Nephron (organoid): ENCODE results near the gene CYSTM1.

Source experiments
- H3K27ac Mint-ChIP-seq, 3 experiments: 2 replicates each; pipeline ENCODE4 v1.8.0; 2020; ENCODE audit warnings: mixed read lengths in 3 of 3, mild to moderate bottlenecking in 2 of 3, moderate library complexity in 1 of 3
- H3K27me3 Mint-ChIP-seq: 2 replicates; pipeline ENCODE4 v1.8.0; 2021; ENCODE audit warnings: low read depth, mild to moderate bottlenecking, moderate library complexity, mixed read lengths
- H3K36me3 Mint-ChIP-seq: 2 replicates; pipeline ENCODE4 v1.8.0; 2020; ENCODE audit warnings: low read depth, mixed read lengths
- H3K4me1 Mint-ChIP-seq: 2 replicates; pipeline ENCODE4 v1.8.0; 2020; ENCODE audit warnings: mixed read lengths
- H3K4me3 Mint-ChIP-seq, 3 experiments: 2 replicates each; pipeline ENCODE4 v1.8.0; 2020; ENCODE audit warnings: mild to moderate bottlenecking in 3 of 3, mixed read lengths in 3 of 3, moderate library complexity in 2 of 3
- H3K9me3 Mint-ChIP-seq: 2 replicates; pipeline ENCODE4 v1.8.0; 2020; ENCODE audit warnings: mixed read lengths
- TF ChIP-seq, protein P1 (sequence below), 3 experiments: fragments of 200-600 bp; sonication (generic); IDR thresholded peaks; one replicate each; pipeline ENCODE4 v1.5.0; 2021; ENCODE audit warnings: antibody characterized with exemption in 3 of 3; ENCODE audit not compliant: unreplicated experiment in 3 of 3

The CYSTM1 gene

DNA sequence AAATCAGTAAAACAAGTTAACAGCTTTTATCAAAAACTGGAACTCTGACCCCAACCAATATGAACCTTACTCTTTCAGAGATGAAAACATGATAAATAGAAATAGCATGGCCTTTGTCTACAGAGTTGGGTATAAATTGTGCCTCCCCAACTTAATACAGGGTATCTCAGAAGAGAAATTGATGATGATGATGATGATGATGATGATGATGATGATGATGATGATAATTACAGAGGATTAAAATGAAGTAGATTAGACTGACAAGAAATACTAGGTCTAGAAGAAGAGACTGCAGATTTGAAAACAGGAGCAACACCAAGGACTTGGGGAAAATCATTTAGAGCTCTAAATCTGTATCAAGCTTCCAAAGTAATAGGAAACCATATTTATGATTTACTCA lies 100.8 kb downstream of the CYSTM1 start:
- Mint-ChIP-seq H3K36me3 (peaks cover 50% of the 10 kb centered on the region), H3K27me3 (no peaks in the 10 kb centered on the region), H3K27ac (no peak overlapping the region), H3K4me1 (no peaks in the 10 kb centered on the region), H3K4me3 (no peak overlapping the region), H3K9me3 (peaks cover 2% of the 10 kb centered on the region)
- TF ChIP-seq, protein P1, sequence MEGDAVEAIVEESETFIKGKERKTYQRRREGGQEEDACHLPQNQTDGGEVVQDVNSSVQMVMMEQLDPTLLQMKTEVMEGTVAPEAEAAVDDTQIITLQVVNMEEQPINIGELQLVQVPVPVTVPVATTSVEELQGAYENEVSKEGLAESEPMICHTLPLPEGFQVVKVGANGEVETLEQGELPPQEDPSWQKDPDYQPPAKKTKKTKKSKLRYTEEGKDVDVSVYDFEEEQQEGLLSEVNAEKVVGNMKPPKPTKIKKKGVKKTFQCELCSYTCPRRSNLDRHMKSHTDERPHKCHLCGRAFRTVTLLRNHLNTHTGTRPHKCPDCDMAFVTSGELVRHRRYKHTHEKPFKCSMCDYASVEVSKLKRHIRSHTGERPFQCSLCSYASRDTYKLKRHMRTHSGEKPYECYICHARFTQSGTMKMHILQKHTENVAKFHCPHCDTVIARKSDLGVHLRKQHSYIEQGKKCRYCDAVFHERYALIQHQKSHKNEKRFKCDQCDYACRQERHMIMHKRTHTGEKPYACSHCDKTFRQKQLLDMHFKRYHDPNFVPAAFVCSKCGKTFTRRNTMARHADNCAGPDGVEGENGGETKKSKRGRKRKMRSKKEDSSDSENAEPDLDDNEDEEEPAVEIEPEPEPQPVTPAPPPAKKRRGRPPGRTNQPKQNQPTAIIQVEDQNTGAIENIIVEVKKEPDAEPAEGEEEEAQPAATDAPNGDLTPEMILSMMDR (IDR thresholded peaks at IDR 0.05; ENCODE audit: unreplicated experiment in 3 of 3), result no peak

DNA sequence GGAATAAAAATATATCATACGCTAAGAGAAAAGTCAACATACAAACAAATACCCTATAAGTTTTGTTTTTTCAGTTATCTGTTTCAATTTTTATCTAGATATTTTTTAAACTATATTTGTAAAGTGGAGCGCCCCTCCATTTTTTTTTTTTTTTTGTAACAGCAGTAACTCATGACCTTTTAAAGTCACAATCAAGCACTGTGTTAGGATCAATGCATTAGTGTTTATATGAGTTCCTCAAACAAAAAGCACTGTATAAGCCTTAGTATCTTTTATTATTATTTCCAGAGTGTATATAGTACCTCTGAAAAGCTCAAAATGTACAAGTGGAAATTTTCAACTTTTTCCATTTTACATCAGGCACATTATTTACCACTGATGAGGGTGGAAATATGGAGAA lies 107.3 kb downstream of the CYSTM1 start:
- TF ChIP-seq, protein P1 (IDR thresholded peaks at IDR 0.05; ENCODE audit: unreplicated experiment in 3 of 3), result no peak
- Mint-ChIP-seq H3K27me3 (no peaks in the 10 kb centered on the region), H3K4me1 (no peaks in the 10 kb centered on the region), H3K9me3 (peaks cover 2% of the 10 kb centered on the region), H3K27ac (no peak overlapping the region), H3K4me3 (no peak overlapping the region), H3K36me3 (peaks cover 22% of the 10 kb centered on the region)

DNA sequence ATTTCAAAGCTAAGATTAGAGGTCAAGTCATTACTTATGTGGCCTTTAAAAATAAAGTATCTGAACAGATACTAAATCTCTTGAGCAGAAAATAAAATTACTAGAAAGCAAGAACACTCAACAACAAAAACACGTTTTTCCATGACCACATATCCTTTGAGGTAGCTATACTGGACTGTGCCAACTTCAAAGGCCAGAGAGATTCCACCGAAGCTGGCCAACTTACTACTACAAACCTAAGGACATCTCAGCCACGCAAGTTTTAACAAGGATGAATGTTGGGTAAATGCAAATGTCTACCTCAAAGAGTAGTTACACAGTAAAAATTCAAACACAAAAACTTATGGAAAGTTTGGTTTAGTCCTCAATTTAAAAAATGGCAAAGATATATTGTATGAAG lies 109.0 kb downstream of the CYSTM1 start:
- TF ChIP-seq, protein P1 (IDR thresholded peaks at IDR 0.05; ENCODE audit: unreplicated experiment in 3 of 3), result no peak
- Mint-ChIP-seq H3K27ac (no peak overlapping the region), H3K36me3 (peaks cover 11% of the 10 kb centered on the region), H3K9me3 (no peaks in the 10 kb centered on the region), H3K4me1 (no peaks in the 10 kb centered on the region), H3K4me3 (no peak overlapping the region), H3K27me3 (no peaks in the 10 kb centered on the region)

DNA sequence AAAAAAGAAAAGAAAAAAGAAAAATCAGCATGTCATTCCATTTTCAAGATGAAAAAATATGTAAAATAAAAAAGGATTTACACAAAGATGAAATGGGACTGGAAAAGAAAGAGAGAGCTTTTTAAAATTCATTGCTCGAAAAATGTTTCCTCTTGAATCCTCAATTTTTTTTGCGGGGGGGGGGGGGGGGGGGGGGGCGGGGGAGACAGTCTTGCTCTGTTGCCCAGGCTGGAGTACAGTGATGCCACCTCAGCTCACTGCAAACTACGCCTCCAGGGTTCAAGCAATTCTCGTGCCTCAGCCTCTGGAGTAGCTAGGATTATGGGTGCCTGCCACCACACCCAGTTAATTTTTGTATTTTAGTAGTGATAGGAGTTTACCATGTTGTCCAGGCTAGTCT lies 111.4 kb downstream of the CYSTM1 start:
- Mint-ChIP-seq H3K27me3 (no peaks in the 10 kb centered on the region), H3K4me1 (peaks cover 5% of the 10 kb centered on the region), H3K27ac (no peak overlapping the region), H3K4me3 (no peak overlapping the region), H3K9me3 (no peaks in the 10 kb centered on the region), H3K36me3 (peaks cover 4% of the 10 kb centered on the region)
- TF ChIP-seq, protein P1 (IDR thresholded peaks at IDR 0.05; ENCODE audit: unreplicated experiment in 3 of 3), result no peak

DNA sequence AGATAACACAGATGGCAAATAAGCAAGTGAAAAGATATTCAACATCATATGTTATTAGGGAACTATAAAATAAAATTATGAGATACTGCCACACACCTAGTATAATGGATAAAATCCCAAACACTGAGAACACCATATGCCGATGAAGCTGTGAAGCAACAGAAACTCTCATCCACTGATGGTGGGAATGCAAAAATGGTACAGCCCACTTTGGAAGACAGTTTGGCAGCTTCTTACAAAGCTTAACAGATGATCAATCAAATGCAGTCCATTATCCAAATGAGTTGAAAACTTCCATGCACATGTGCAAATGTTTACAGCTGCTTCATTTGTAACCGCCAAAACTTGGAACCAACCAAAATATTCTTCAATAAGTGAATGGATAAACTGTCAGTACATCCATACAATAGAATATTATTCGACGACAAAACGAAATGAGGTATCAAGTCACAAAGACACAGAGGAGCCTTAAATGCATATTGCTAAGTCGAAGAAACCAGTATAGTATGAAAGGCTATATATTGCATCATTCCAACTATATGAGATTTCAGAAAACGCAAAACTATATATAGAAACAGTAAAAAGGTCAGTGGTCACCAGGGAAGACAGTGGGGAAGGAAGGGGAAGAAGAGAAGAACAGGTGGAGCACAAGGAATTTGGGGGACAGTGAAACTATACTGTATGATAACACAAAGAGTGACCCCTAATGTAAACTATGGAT lies 113.0 kb downstream of the CYSTM1 start:
- Mint-ChIP-seq H3K4me3 (no peak overlapping the region), H3K9me3 (no peaks in the 10 kb centered on the region), H3K27me3 (no peaks in the 10 kb centered on the region), H3K36me3 (peaks cover 4% of the 10 kb centered on the region), H3K27ac (no peak overlapping the region), H3K4me1 (peaks cover 8% of the 10 kb centered on the region)
- TF ChIP-seq, protein P1 (IDR thresholded peaks at IDR 0.05; ENCODE audit: unreplicated experiment in 3 of 3), result no peak
